Astrocyte (in vitro differentiated cells and primary cell): ENCODE measurements around the gene HOXD12. TPM values are rescaled to one million over a fixed set of nuclear protein-coding genes. Genes with fewer than 3 reads are reported as not detected.
A peak's percentile ranks its signal among the peaks of the same experiment; 100 is the strongest.

Experiments used
- DNase-seq: peaks from one replicate; pipeline ENCODE4 v3.0.0-alpha.2; 2010; ENCODE audit warnings: low read depth
- FAIRE-seq: peaks from 2 replicates; lab custom pipeline; 2011; peaks lifted over from hg19 to GRCh38; lab: Jason Lieb, UNC
- H2AFZ ChIP-seq: 2 replicates; pipeline ENCODE4 v1.6.0; 2012; ENCODE audit warnings: low read depth, low read length, inconsistent platforms
- H3K27ac ChIP-seq: 2 replicates; pipeline ENCODE4 v1.5.1; 2011; ENCODE audit warnings: low read depth, low read length, inconsistent platforms
- H3K27me3 ChIP-seq: 2 replicates; pipeline ENCODE4 v1.6.0; 2011; ENCODE audit warnings: low read length, inconsistent platforms; ENCODE audit not compliant: insufficient read depth
- H3K36me3 ChIP-seq: 2 replicates; pipeline ENCODE4 v1.5.1; 2011; ENCODE audit warnings: low read length, inconsistent platforms; ENCODE audit not compliant: insufficient read depth
- H3K4me1 ChIP-seq: 2 replicates; pipeline ENCODE4 v1.5.1; 2011; ENCODE audit warnings: low read length, inconsistent platforms; ENCODE audit not compliant: insufficient read depth
- H3K4me2 ChIP-seq: 2 replicates; pipeline ENCODE4 v1.6.0; 2012; ENCODE audit warnings: low read length, inconsistent platforms
- H3K4me3 ChIP-seq: 2 replicates; pipeline ENCODE4 v1.5.1; 2011; ENCODE audit warnings: low read depth, mild to moderate bottlenecking, low read length, inconsistent platforms; ENCODE audit not compliant: insufficient read depth
- H3K79me2 ChIP-seq: 2 replicates; pipeline ENCODE4 v1.6.0; 2012; ENCODE audit warnings: mild to moderate bottlenecking, low read length, inconsistent platforms; ENCODE audit not compliant: insufficient read depth
- H3K9ac ChIP-seq: 2 replicates; pipeline ENCODE4 v1.6.0; 2012; ENCODE audit warnings: mild to moderate bottlenecking, low read length, inconsistent platforms
- H3K9me3 ChIP-seq: 2 replicates; pipeline ENCODE4 v1.5.1; 2012; ENCODE audit warnings: low read depth, mild to moderate bottlenecking, low read length, inconsistent platforms; ENCODE audit not compliant: insufficient read depth
- H4K20me1 ChIP-seq: 2 replicates; pipeline ENCODE4 v1.6.0; 2012; ENCODE audit warnings: low read length, inconsistent platforms; ENCODE audit not compliant: insufficient read depth
- H3K27ac Mint-ChIP-seq: one replicate; pipeline ENCODE4 v1.8.0; 2021; ENCODE audit warnings: mild to moderate bottlenecking, mixed read lengths; ENCODE audit not compliant: unreplicated experiment
- H3K27me3 Mint-ChIP-seq: one replicate; pipeline ENCODE4 v1.8.0; 2021; ENCODE audit warnings: low read depth, mixed read lengths; ENCODE audit not compliant: unreplicated experiment
- H3K36me3 Mint-ChIP-seq: one replicate; pipeline ENCODE4 v1.8.0; 2021; ENCODE audit warnings: low read depth, mixed read lengths; ENCODE audit not compliant: unreplicated experiment
- H3K4me1 Mint-ChIP-seq: one replicate; pipeline ENCODE4 v1.8.0; 2021; ENCODE audit warnings: low read depth, mixed read lengths; ENCODE audit not compliant: unreplicated experiment
- H3K4me3 Mint-ChIP-seq: one replicate; pipeline ENCODE4 v1.8.0; 2021; ENCODE audit warnings: mild to moderate bottlenecking, moderate library complexity, mixed read lengths; ENCODE audit not compliant: unreplicated experiment
- H3K9me3 Mint-ChIP-seq: one replicate; pipeline ENCODE4 v1.8.0; 2021; ENCODE audit warnings: mild to moderate bottlenecking, mixed read lengths; ENCODE audit not compliant: unreplicated experiment
- EZH2 ChIP-seq: IDR thresholded peaks from 2 replicates; pipeline ENCODE4 v1.6.1; 2012; ENCODE audit warnings: mild to moderate bottlenecking, low read length, inconsistent platforms; ENCODE audit not compliant: insufficient read depth
- total RNA-seq: library from RNA; stranded (reverse); gene quantifications from 2 replicates; pipeline ENCODE4 v1.2.1, GENCODE V29; 2021
- TF ChIP-seq, protein P1 (sequence below): IDR thresholded peaks from 2 replicates; pipeline ENCODE4 v1.5.1; 2011; ENCODE audit warnings: low read depth, mild to moderate bottlenecking, inconsistent platforms, low read length, moderate library complexity; ENCODE audit not compliant: insufficient read depth

HOXD12 gene
- total RNA-seq, 1 donor from 2014 or later: not detected

DNA sequence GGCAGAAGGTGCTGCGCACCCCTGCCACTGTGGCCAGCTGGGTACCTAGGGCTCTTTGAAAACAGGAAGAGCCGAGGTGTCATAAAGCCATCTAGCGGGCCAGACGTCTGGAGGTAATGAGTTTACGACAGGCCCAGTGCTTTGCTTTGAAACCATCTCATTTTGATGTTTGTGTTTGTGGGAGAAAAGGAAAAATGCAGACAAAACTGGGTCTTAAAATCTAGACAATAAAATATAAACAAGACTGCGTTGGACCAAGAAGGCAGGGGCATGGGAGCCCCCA lies 26.1 kb downstream of the HOXD12 start:
- H3K27ac Mint-ChIP-seq: no peak overlapping the region
- H3K27me3 Mint-ChIP-seq: peaks cover 65% of the 10 kb centered on the region
- H3K27me3 ChIP-seq: peaks cover 91% of the 10 kb centered on the region

DNA sequence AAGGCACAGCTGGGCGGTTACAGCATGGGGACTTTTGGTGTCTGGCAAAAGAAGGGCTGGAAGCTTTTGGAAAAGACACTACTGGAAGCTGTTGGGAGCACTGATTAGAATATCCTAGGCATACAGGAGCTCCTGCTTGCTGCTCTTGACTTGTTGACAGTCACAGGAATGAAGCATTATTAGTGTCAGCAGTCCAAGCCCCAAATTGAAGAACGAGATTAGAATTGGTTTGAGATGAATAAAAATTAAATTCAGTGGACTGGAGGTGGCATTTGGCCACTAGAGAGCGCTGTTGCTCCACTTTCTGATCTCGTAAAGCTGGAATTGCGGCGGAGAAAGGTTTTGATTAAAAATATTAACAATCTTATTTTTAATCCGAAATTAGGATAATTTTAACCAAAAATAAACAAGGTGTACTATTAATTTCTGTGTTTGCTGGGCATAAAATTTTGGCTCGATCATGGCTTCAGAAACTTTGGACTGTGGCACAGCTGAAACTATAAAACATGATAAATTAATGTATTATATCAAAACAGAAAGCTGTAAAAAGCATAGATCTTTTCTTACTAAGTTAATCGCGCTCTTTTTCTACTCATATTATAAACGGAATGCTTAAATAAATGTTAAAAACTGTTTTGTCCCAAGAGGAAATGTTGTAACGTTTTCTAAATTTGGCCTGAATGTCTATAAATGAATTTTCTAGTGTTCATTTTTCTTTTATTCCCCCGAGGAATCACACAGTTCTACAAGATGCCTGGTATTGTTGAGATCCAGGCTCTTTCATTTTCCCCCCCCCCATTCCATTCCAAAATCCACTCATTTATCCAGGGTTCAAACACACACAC lies 27.6 kb downstream of the HOXD12 start:
- DNase-seq: no peak
- Mint-ChIP-seq H3K9me3 (peaks cover 16% of the 10 kb centered on the region), H3K36me3 (no peaks in the 10 kb centered on the region), H3K27me3 (peaks cover 72% of the 10 kb centered on the region), H3K4me3 (no peak overlapping the region), H3K4me1 (peaks cover 3% of the 10 kb centered on the region), H3K27ac (no peak overlapping the region)
- FAIRE-seq: peak; percentile 45
- Histone ChIP-seq H3K27me3 (peaks cover 91% of the 10 kb centered on the region), H3K4me1 (peaks cover 8% of the 10 kb centered on the region), H3K9me3 (no peaks in the 10 kb centered on the region), H3K4me3 (no peak overlapping the region), H3K79me2 (no peaks in the 10 kb centered on the region), H3K36me3 (no peaks in the 10 kb centered on the region), H3K9ac (no peak overlapping the region), H4K20me1 (no peaks in the 10 kb centered on the region), H3K4me2 (no peak overlapping the region), H2AFZ (no peak overlapping the region), H3K27ac (no peak overlapping the region)
- TF ChIP-seq, protein P1, sequence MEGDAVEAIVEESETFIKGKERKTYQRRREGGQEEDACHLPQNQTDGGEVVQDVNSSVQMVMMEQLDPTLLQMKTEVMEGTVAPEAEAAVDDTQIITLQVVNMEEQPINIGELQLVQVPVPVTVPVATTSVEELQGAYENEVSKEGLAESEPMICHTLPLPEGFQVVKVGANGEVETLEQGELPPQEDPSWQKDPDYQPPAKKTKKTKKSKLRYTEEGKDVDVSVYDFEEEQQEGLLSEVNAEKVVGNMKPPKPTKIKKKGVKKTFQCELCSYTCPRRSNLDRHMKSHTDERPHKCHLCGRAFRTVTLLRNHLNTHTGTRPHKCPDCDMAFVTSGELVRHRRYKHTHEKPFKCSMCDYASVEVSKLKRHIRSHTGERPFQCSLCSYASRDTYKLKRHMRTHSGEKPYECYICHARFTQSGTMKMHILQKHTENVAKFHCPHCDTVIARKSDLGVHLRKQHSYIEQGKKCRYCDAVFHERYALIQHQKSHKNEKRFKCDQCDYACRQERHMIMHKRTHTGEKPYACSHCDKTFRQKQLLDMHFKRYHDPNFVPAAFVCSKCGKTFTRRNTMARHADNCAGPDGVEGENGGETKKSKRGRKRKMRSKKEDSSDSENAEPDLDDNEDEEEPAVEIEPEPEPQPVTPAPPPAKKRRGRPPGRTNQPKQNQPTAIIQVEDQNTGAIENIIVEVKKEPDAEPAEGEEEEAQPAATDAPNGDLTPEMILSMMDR: peak; percentile 92
- TF ChIP-seq EZH2: no peak

More for the DNA sequence above, 26.1 kb downstream of the HOXD12 start:
- Histone ChIP-seq H4K20me1 (no peaks in the 10 kb centered on the region), H3K79me2 (no peaks in the 10 kb centered on the region), H3K4me1 (peaks cover 8% of the 10 kb centered on the region), H3K9me3 (no peaks in the 10 kb centered on the region), H3K4me2 (no peak overlapping the region), H3K9ac (no peak overlapping the region), H2AFZ (no peak overlapping the region), H3K36me3 (no peaks in the 10 kb centered on the region), H3K4me3 (no peak overlapping the region), H3K27ac (no peak overlapping the region)
- DNase-seq (no peak), FAIRE-seq (no peak)
- no peaks in the 10 kb centered on the region for H3K36me3 Mint-ChIP-seq
- peaks cover 17% of the 10 kb centered on the region for H3K9me3 Mint-ChIP-seq
- TF ChIP-seq, protein P1: no peak
- TF ChIP-seq EZH2: no peak
- peaks cover 3% of the 10 kb centered on the region for H3K4me1 Mint-ChIP-seq
- H3K4me3 Mint-ChIP-seq: no peak overlapping the region

- peaks cover 91% of the 10 kb centered on the region for H3K27me3 ChIP-seq
- Mint-ChIP-seq H3K27ac (peak overlapping the region; percentile 74), H3K27me3 (peaks cover 76% of the 10 kb centered on the region), H3K4me1 (peaks cover 3% of the 10 kb centered on the region), H3K36me3 (no peaks in the 10 kb centered on the region), H3K4me3 (no peak overlapping the region), H3K9me3 (peaks cover 19% of the 10 kb centered on the region)
- peaks cover 4% of the 10 kb centered on the region for H3K4me1 ChIP-seq
- H3K4me2 ChIP-seq: no peak overlapping the region
- no peaks in the 10 kb centered on the region for H3K79me2 ChIP-seq
- H4K20me1 ChIP-seq: no peaks in the 10 kb centered on the region
- FAIRE-seq (no peak), DNase-seq (no peak)
- H3K9me3 ChIP-seq: no peaks in the 10 kb centered on the region
- H3K4me3 ChIP-seq: no peak overlapping the region
- H2AFZ ChIP-seq: no peak overlapping the region
- H3K9ac ChIP-seq: no peak overlapping the region
- TF ChIP-seq EZH2: no peak
- TF ChIP-seq, protein P1: no peak
- H3K27ac ChIP-seq: no peak overlapping the region
- no peaks in the 10 kb centered on the region for H3K36me3 ChIP-seq
Measured at GRCh38 chr2:176127774-176128072, 28.1 kb downstream of the HOXD12 start.
